ENCODE data around the gene PLXDC1.

- TF ChIP-seq CTCF (conservative IDR thresholded peaks at IDR 0.05 in 1 of 2, IDR thresholded peaks at IDR 0.05 in 1 of 2; ENCODE audit: low read depth in 1 of 2, low read length in 2 of 2): no peak
- TF ChIP-seq EZH2 (IDR thresholded peaks at IDR 0.05; ENCODE audit: low read length, missing control alignments): no peak
Observed at GRCh38 chr17:39054111-39054645, 97.3 kb downstream of the PLXDC1 start.

All from fibroblast of lung (primary cell).